ENCODE results near the gene SNCAIP. TPM values are rescaled to one million over a fixed set of nuclear protein-coding genes. Genes with fewer than 3 reads are reported as not detected.

SNCAIP gene
- total and polyA plus RNA-seq, 2 of the 4 experiments (the other 2 are of a cell fraction), result 15.3 to 19.0 TPM

GRCh38 chr5:122315521-122315920 lies 3.5 kb downstream of the SNCAIP start:
- Histone ChIP-seq H3K23ac (ENCODE audit: low read depth, low read length) (no peak overlapping the region), H3K14ac (replicated peaks; ENCODE audit: low read depth, low read length) (no peak overlapping the region), H3K4ac (ENCODE audit: low read depth, low read length) (no peak overlapping the region), H3K27ac (ENCODE audit: insufficient read depth, low read length) (no peak overlapping the region), H2BK15ac (ENCODE audit: low read depth, low read length) (no peak overlapping the region), H3K36me3 (ENCODE audit: control insufficient read depth, insufficient read depth, low read length) (peaks cover 1% of the 10 kb centered on the region; the same call in 1 of the 2 replicates), H2AK5ac (ENCODE audit: low read depth, low read length) (no peak overlapping the region), H2AK9ac (replicated peaks; ENCODE audit: low read depth, low read length, poor library complexity) (no peak overlapping the region), H3K56ac (ENCODE audit: extremely low read depth, insufficient read depth, low read length) (no peak overlapping the region), H3K79me1 (ENCODE audit: low read depth in 1 of 2, low read length in 2 of 2) (peaks cover 15 to 38% of the 10 kb centered on the region in 2 experiments), H4K20me1 (ENCODE audit: insufficient read depth, low read length) (no peaks in the 10 kb centered on the region), H2AFZ (replicated peaks; ENCODE audit: low read length, poor library complexity) (no peak overlapping the region), H4K8ac (ENCODE audit: low read depth in 2 of 2, low read length in 2 of 2) (no peak overlapping the region), H3K9ac (ENCODE audit: low read depth, low read length) (no peak overlapping the region), H3K9me3 (ENCODE audit: control insufficient read depth, insufficient read depth, low read length) (no peaks in the 10 kb centered on the region), H3K4me1 (ENCODE audit: control insufficient read depth, insufficient read depth, low read length) (peaks cover 4% of the 10 kb centered on the region; the same call in 1 of the 2 replicates), H3K4me2 (ENCODE audit: low read depth, low read length) (no peak overlapping the region), H3K27me3 (ENCODE audit: control insufficient read depth, insufficient read depth, low read length) (no peaks in the 10 kb centered on the region), H2BK20ac (ENCODE audit: low read depth, low read length) (no peak overlapping the region), H3K4me3 (ENCODE audit: insufficient read depth, low read depth, low read length) (no peak overlapping the region), H4K91ac (ENCODE audit: insufficient read depth, low read depth, low read length) (no peak overlapping the region), H4K5ac (ENCODE audit: low read depth, low read length) (no peak overlapping the region), H2BK5ac (ENCODE audit: low read depth, low read length, poor library complexity, severe bottlenecking) (no peak overlapping the region), H2BK120ac (ENCODE audit: low read depth, low read length) (no peak overlapping the region), H3K18ac (ENCODE audit: low read depth, low read length) (no peak overlapping the region), H3K9me1 (ENCODE audit: insufficient read depth, low read length) (peaks cover 7% of the 10 kb centered on the region)
- TF ChIP-seq SMC3 (IDR thresholded peaks at IDR 0.05; ENCODE audit: low read depth, low read length) (no peak), RAD21 (IDR thresholded peaks at IDR 0.05; ENCODE audit: low read length) (no peak), MAFK (IDR thresholded peaks at IDR 0.05; ENCODE audit: low read depth, low read length) (no peak), CHD1 (IDR thresholded peaks at IDR 0.05; ENCODE audit: low read depth, low read length) (no peak)
- TF ChIP-seq, protein P1, sequence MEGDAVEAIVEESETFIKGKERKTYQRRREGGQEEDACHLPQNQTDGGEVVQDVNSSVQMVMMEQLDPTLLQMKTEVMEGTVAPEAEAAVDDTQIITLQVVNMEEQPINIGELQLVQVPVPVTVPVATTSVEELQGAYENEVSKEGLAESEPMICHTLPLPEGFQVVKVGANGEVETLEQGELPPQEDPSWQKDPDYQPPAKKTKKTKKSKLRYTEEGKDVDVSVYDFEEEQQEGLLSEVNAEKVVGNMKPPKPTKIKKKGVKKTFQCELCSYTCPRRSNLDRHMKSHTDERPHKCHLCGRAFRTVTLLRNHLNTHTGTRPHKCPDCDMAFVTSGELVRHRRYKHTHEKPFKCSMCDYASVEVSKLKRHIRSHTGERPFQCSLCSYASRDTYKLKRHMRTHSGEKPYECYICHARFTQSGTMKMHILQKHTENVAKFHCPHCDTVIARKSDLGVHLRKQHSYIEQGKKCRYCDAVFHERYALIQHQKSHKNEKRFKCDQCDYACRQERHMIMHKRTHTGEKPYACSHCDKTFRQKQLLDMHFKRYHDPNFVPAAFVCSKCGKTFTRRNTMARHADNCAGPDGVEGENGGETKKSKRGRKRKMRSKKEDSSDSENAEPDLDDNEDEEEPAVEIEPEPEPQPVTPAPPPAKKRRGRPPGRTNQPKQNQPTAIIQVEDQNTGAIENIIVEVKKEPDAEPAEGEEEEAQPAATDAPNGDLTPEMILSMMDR (conservative IDR thresholded peaks at IDR 0.05; ENCODE audit: low read depth, low read length), result no peak
- ChIA-PET CTCF (no interaction called here), POLR2A (ENCODE audit: unreplicated experiment) (no interaction called here)
- BruUV-seq (replicated peaks), result no TSS peak
- dilution Hi-C loops (cut with HindIII; ENCODE audit: low sequenced_read_pairs, unreplicated experiment), result no loop called here
- WGBS, 2 experiments (ENCODE audit: extremely low coverage in 2 of 2, insufficient read length in 1 of 2), result no CpG with 5 or more reads among the region's 1 CpG
- intact Hi-C loops (cut with micrococcal nuclease), result no loop called here
- in situ Hi-C loops (cut with MboI; ENCODE audit: low sequenced_read_pairs), result no loop called here
- no peak for DNase-seq
- ATAC-seq (ENCODE audit: low read depth), result no peak

Measured in IMR-90 (cell line).